LNCaP clone FGC (cell line): ENCODE data around the gene BCL2L2.

Experiments used
- DNase-seq: peaks from one replicate; pipeline ENCODE4 v3.0.0-alpha.2; 2011; ENCODE audit warnings: low read depth
- H3K4me3 ChIP-seq: 2 replicates; pipeline ENCODE4 v1.5.1; 2011; ENCODE audit warnings: mild to moderate bottlenecking, low read depth, low read length, control low read depth
- TF ChIP-seq, protein P1 (sequence below): IDR thresholded peaks from 2 replicates; pipeline ENCODE4 v1.5.1; 2012; ENCODE audit warnings: mild to moderate bottlenecking; ENCODE audit not compliant: control insufficient read depth, insufficient read depth; ENCODE audit errors: extremely low read depth

Gene BCL2L2

DNA sequence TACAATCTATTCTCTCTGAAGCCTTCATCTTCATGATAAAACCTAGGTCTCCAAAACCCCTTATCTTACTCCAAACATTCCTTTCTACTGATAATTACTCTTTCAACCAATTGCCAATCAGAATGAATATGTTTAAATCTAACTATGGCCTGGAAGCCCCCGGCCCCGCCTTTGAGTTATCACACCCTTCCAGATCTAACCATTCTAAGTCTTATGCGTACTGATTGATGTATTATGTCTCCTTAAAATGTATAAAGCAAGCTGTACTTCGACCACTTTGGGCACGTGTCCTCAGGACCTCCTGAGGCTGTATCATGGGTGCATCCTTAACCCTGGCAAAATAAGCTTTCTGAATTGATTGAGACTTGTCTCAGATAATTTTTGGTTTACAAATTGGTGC lies 29.0 kb downstream of the BCL2L2 start:
- no peak for DNase-seq
- H3K4me3 ChIP-seq, result no peak overlapping the region
- TF ChIP-seq, protein P1, sequence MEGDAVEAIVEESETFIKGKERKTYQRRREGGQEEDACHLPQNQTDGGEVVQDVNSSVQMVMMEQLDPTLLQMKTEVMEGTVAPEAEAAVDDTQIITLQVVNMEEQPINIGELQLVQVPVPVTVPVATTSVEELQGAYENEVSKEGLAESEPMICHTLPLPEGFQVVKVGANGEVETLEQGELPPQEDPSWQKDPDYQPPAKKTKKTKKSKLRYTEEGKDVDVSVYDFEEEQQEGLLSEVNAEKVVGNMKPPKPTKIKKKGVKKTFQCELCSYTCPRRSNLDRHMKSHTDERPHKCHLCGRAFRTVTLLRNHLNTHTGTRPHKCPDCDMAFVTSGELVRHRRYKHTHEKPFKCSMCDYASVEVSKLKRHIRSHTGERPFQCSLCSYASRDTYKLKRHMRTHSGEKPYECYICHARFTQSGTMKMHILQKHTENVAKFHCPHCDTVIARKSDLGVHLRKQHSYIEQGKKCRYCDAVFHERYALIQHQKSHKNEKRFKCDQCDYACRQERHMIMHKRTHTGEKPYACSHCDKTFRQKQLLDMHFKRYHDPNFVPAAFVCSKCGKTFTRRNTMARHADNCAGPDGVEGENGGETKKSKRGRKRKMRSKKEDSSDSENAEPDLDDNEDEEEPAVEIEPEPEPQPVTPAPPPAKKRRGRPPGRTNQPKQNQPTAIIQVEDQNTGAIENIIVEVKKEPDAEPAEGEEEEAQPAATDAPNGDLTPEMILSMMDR, result no peak

DNA sequence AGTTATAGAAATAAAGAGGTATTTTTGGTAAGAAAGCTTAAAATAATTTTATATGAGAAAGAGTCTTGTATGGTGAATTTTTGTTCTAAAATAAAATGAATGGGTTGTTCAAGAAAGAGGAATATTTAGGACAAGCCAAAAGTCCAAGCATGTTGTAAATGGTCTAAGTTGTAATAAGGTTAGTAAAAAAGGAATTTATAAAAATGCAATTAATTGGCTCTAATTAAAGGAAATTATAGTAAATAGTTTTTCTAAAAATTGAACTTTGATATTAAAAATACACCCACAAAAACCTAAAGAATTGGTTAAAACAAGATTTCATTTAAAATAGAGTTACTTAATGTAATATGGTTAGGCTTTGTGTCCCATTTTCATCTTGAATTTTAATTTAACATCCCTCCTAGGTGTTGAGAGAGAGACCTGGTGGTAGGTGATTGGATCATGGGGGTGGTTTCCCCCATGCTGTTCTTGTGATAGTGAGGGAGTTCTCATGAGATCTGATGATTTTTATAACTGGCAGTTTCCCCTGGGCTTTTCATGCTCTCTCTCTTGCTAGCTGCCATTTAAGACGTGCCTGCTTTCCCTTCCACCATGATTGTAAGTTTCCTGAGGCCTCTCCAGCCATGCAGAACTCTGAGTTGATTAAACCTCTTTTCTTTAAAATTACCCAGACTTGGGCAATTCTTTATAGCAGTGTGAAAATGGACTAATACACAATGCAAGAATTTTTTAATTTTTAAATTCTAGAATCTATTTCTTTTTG lies 33.1 kb downstream of the BCL2L2 start:
- no peak for DNase-seq
- TF ChIP-seq, protein P1, result no peak
- no peak overlapping the region for H3K4me3 ChIP-seq

DNA sequence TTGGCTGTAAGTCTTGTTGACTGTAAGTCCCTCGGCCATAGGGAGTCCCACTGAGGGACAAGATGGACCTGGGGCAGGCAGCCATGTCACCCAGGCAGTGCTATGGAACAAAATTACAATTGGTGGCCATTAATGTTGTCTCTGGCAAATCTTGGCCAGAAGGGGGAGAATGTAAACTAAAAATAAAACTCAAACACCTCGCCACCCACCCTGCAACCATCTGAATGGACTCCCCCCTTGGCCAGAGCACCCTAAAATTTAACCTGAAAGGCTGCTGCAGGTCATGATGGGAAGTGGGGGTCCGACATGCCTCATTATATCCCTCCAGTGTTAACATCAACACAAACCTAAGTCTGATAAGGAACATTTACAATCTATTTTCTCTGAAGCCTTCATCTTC lies 37.8 kb downstream of the BCL2L2 start:
- H3K4me3 ChIP-seq, result no peak overlapping the region
- TF ChIP-seq, protein P1, result no peak
- DNase-seq, result no peak

DNA sequence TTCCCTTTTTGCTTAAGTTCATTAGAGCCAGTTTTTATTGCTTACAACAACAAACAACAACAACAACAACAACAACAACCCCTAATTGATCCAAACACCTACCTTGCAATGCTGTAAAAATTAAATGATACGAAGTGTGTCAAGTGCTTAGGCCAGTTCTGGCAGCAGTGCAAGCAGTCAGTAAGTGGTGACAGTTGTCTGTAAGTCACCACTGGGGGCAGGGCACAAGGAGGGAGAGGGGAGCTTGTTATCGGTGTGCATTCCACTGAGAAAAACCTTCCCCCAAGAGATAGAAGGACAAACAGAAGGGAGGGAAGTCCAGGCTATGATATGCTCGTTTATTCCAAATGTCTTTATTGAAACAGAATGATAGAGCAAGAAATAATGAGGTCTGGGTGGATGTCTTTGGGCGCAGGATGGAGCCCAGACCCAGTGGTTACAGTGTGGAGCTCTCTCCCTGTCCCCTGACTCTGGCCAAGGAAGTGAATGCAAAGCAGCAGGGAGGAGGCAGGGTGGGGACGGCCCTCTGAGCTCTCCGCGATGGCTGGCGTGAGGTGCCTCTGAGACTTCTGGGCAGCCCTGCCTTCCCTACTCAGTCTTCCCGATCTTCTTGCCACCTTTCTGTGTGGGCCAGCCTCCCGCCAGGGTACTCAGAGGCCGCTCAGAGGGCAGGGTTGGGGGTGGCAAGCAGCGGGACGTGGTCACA lies 39.5 kb downstream of the BCL2L2 start:
- DNase-seq, result no peak
- TF ChIP-seq, protein P1, result no peak
- H3K4me3 ChIP-seq, result no peak overlapping the region

DNA sequence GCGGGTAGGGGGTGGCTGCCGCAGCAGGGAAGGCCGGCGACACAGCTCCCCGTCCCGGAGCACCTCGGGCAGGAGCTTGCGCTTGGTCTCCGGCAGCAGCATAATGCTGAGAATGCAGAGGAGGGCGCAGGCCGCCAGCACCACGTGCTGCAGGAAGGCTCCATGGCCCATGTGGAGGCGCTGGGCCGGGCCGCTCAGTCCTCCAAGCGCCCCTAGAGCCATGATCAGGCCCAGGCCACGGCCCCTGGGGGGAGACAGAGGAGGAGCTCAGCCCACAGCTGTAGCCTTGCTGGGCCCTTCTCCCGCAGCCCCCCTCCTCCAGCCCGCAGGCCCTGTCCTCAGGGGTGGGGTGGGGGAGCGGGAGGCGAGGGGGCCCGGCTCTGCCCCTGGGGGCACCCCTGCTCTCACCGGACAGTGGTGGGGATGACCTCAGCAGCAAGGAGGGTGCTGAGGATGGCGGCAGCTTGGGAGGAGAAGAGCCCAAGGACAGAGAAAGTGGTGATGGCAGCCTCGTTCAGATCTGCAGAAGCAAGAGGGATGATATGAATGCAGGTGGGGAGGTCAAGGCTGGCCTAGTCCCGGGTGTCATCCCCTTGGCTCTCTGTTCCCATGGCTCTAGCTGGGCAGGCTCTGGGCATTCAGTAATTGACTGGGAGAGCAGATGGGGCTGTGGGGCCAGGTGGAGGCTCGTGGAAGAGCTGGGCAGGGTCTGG lies 40.2 kb downstream of the BCL2L2 start:
- TF ChIP-seq, protein P1, result no peak
- no peak for DNase-seq
- H3K4me3 ChIP-seq, result no peak overlapping the region

DNA sequence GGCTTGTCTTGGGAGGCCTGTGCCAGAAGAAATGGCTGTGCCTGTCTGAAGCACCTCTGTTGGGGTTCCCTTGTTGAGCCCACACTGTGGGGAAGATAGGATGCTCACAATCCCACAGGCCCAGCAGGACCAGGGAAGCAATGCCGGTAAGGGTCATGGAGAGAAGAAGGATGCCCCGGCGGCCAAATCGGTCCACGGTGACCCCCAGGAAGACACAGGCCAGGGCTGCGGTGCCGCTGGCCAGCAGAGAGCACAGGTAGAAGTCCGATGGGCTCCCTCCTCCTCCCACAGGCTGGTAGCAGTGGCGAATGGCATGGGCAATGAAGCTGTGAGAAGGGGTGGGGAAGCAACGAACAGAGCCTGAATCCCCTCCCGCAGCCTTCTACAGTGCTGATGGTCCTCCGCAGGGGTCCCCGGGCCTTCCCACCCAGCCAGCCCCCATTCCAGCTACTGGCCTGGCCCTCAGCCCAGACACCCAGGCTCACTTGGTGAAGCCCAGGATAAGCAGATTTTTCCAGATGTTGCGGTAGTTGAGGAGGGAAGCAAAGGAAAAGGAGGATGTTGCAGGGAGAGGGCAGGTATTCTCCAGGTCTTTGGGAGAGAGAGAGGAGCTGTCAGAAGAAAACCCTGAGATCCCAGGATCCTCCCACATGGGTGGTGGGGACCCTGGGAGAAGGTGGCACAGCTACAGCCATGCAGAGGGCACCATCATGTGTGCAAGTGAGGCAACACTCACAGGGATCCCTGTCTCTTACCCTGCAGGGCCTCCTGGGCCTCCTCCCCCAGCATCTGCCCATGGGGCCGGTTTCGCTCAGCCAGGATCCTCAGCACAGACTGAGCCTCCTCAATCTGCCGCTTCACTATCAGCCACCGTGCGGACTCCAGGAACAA lies 41.0 kb downstream of the BCL2L2 start:
- TF ChIP-seq, protein P1, result no peak
- H3K4me3 ChIP-seq, result no peak overlapping the region
- no peak for DNase-seq
